ENCODE measurements around the gene EDIL3.
"Not testable (repeated sequence)": the region's sequence is repeated elsewhere in the genome, so short reads cannot be mapped to it uniquely, and the experiment has no call there.

DNA sequence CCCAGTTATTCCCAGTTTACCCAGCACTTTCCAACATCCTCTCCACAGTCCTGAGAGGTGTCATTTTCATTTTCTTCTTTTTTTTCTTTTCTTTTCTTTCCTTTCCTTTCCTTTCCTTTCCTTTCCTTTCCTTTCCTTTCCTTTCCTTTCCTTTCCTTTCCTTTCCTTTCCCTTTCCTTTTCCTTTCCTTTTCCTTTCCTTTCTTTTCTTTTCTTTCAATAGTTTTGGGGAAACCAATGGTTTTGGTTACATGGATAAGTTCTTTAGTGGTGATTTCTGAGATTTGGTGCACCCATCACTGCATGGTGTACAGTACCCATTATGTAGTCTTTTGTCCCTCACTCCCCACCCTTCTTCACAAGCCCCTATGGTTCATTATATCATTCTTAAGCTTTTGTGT is 224.0 kb downstream of the EDIL3 start:
- not testable (repeated sequence) for TF ChIP-seq POLR2A, CTCF (IDR thresholded peaks at IDR 0.05)
